IMR-90 (cell line): ENCODE results near the gene XAB2.

Experiments used
- BHLHE40 ChIP-seq: fragments of 150-350 bp; IDR thresholded peaks from 2 replicates; pipeline ENCODE4 v1.6.1; 2016; ENCODE audit warnings: mild to moderate bottlenecking, low read depth, low read length
- CEBPB ChIP-seq: IDR thresholded peaks from 2 replicates; pipeline ENCODE4 v1.6.1; 2012; ENCODE audit warnings: low read depth, low read length, improper control_type of control experiment
- CHD1 ChIP-seq: IDR thresholded peaks from 2 replicates; pipeline ENCODE4 v1.6.1; 2012; ENCODE audit warnings: low read depth, low read length, improper control_type of control experiment
- CTCF ChIP-seq: conservative IDR thresholded peaks from 2 replicates; pipeline ENCODE4 v1.5.1; 2012; ENCODE audit warnings: mild to moderate bottlenecking, low read depth, low read length, improper control_type of control experiment
- ELK1 ChIP-seq: fragments of 150-350 bp; IDR thresholded peaks from 2 replicates; pipeline ENCODE4 v1.6.1; 2016; ENCODE audit warnings: low read depth, mild to moderate bottlenecking, low read length, moderate library complexity, borderline replicate concordance
- FOS ChIP-seq: fragments of 150-350 bp; IDR thresholded peaks from 2 replicates; pipeline ENCODE4 v1.6.1; 2016; ENCODE audit warnings: low read depth, low read length
- MAFK ChIP-seq: IDR thresholded peaks from 2 replicates; pipeline ENCODE4 v1.6.1; 2012; ENCODE audit warnings: low read depth, low read length, improper control_type of control experiment
- MAZ ChIP-seq: IDR thresholded peaks from 2 replicates; pipeline ENCODE4 v1.6.1; 2012; ENCODE audit warnings: low read depth, mild to moderate bottlenecking, low read length, improper control_type of control experiment, moderate library complexity, borderline replicate concordance
- MXI1 ChIP-seq: IDR thresholded peaks from 2 replicates; pipeline ENCODE4 v1.6.1; 2012; ENCODE audit warnings: low read depth, mild to moderate bottlenecking, low read length, moderate library complexity, borderline replicate concordance
- POLR2A ChIP-seq: IDR thresholded peaks from 2 replicates; pipeline ENCODE4 v1.6.1; 2012; ENCODE audit warnings: mild to moderate bottlenecking, low read depth, low read length
- RAD21 ChIP-seq: IDR thresholded peaks from 2 replicates; pipeline ENCODE4 v1.6.1; 2012; ENCODE audit warnings: low read length, improper control_type of control experiment
- RCOR1 ChIP-seq: IDR thresholded peaks from 2 replicates; pipeline ENCODE4 v1.6.1; 2012; ENCODE audit warnings: mild to moderate bottlenecking, low read length, improper control_type of control experiment; ENCODE audit not compliant: insufficient replicate concordance
- RFX5 ChIP-seq: IDR thresholded peaks from 2 replicates; pipeline ENCODE4 v1.8.0; 2012; ENCODE audit warnings: low read depth, mild to moderate bottlenecking, low read length, moderate library complexity
- USF2 ChIP-seq: fragments of 150-350 bp; IDR thresholded peaks from 2 replicates; pipeline ENCODE4 v1.6.1; 2017; ENCODE audit warnings: mild to moderate bottlenecking, antibody characterized with exemption, low read length, low read depth

GRCh38 chr19:7677669-7678311 is 48.4 kb upstream of the XAB2 start:
- TF ChIP-seq CTCF (no peak), POLR2A (no peak), RFX5 (no peak), BHLHE40 (no peak), CEBPB (no peak), RAD21 (no peak), MAFK (no peak), FOS (no peak), ELK1 (no peak), CHD1 (no peak), MAZ (no peak), USF2 (no peak), RCOR1 (no peak), MXI1 (no peak)
